ENCODE results near the gene RNF152.
"Not testable (repeated sequence)": the region's sequence is repeated elsewhere in the genome, so short reads cannot be mapped to it uniquely, and the experiment has no call there.

The RNF152 gene

GRCh38 chr18:61808286-61808685, 84.5 kb downstream of the RNF152 start:
- DNase-seq, result no peak

GRCh38 chr18:61803393-61803792, 89.4 kb downstream of the RNF152 start:
- no peak for DNase-seq

DNA sequence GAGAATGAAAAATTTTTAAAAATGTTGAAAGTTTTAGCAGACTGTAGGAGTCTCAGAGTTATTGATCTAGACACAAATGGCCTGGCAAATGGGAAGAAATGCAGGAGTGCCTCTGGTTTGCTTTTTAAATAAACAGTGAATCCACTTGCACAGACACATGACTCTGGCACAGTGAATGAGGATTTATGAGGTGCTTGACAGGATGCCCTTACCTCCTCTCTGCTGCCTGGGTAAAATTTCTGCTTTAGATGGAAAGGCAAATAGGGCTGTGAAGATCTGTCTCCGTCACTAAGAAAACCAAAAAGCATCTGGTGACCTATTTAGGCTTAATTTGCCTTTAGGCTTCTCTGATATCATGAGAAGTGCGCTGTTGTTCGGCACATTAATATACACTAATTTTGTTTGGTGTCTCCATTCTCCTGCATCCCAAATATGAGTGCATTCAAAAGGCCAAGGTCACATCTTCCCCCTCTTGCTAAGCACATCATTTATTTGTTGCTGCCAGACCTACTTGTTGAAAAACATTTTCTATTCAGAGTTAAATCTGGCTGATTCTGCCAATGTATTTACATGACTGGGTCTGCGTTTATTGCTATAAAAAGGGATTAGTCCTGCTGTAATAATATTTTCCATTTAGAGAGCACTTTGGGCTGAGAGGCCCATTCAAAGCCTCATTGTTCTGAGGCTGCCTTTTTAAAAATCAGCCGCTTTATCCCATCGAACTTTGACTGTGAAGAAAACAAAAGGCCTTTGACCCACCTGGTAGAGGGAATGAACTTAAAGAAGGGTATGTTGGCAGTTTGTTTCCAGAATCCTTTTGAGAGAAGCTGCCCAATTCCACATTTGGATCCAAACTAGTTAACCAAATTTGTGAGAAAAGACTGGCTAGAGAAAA, 94.9 kb downstream of the RNF152 start:
- no peak for DNase-seq

DNA sequence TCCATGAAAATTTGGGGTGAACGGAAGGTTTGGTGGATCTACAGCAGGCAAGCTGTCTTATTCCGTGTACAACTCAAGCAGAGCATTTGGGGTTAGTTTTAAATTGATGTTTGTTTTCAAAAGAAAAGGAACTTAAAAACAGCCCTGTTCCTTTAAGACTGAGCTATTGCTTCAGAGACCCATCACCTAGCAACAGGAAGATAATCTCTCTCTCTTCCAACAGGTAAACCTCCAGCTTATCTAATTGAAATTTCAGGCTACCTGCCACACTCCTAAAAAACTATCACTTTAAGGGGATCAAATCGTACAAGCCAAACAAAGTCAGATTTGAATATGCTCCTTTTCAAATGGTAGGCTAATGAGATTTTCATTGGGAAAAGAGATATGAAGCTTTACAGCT, 101.8 kb downstream of the RNF152 start:
- no peak for DNase-seq

DNA sequence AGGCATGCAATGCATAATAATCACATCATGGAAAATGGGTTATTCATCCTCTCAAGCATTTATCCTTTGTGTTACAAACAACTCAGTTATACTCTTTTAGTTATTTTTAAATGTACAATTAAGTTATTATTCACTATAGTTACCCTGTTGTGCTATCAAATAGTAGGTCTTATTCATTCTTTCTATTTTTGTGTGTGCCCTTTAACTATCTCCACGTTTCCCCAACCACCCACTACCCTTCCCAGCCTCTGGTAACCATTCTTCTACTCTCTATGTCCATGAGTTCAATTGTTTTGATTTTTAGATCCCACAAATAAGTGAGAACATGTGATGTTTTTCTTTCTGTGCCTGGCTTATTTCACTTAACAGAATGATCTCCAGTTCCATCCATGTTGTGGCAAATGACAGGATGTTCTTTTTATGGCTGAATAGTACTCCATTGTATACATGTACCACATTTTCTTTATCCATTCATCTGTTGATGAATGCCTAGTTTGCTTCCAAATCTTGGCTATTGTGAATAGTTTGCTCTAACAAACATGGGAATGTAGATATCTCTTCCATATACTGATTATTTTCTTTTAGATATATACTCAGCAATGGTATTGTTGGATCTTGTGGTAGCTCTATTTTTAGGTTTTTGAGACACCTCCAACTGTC, 105.7 kb downstream of the RNF152 start:
- not testable (repeated sequence) for DNase-seq

DNA sequence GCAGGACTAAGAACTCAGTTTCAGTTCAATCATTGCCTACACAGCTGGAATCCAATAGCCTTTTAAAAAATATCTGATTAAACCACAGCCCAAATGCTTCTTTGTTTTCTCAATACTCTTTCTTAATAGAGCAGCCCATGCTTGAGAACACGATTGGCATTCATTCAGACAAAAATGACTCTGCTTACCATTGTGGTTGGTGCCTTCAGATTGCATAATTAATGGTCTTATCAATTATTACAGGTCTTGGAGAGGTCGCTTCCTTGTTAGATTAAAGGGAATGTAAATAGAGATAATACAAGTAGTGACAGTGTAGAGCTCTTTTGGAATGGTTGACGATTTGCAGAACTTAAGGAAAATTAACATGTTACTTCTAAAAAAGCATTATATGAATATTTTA, 107.2 kb downstream of the RNF152 start:
- no peak for DNase-seq

- no peak for DNase-seq
Observed at GRCh38 chr18:61784834-61785233, 108.0 kb downstream of the RNF152 start.

- DNase-seq, result no peak
Observed at GRCh38 chr18:61782545-61782944, 110.3 kb downstream of the RNF152 start.

- DNase-seq, result not testable (repeated sequence)
Observed at GRCh38 chr18:61776201-61776600, 116.6 kb downstream of the RNF152 start.

DNA sequence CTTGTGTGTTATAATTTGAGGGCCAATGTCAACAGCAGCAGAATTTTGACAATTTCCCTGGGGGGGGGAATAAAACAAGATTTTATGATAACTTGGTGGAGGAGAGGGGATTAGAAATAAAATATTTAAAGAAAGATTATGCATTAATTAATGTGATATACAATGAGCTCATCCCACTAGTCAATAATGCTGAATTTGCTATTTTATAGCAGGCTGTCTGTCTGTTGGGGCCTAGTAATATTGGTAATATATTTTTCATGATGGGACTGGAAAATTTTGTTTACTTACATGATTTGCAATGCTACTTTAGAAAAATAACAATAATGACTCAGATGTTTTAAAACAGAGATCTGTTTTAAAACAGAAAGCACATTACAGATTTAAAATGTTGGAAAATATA, 118.0 kb downstream of the RNF152 start:
- DNase-seq, result no peak

- no peak for DNase-seq
Observed at GRCh38 chr18:61772293-61772848, 120.4 kb downstream of the RNF152 start.

DNA sequence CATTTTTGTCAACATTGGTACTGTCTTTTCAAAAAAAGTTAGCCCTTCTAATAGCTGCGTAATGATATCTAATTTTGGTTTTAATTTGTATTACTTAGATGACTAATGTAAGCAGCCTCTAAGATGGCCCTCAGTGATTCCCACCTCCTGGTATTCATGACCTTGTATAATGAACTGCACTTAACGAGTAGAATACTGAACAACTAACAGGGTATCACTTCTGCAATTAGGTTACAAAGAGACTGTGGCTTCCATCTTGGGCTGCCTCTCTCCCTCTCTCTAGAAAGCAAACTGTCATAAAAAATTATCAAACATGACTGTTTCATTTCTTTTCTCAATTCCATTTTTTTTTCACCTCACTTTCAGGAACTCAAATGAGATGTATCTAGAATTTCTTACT, 120.9 kb downstream of the RNF152 start:
- no peak for DNase-seq

DNA sequence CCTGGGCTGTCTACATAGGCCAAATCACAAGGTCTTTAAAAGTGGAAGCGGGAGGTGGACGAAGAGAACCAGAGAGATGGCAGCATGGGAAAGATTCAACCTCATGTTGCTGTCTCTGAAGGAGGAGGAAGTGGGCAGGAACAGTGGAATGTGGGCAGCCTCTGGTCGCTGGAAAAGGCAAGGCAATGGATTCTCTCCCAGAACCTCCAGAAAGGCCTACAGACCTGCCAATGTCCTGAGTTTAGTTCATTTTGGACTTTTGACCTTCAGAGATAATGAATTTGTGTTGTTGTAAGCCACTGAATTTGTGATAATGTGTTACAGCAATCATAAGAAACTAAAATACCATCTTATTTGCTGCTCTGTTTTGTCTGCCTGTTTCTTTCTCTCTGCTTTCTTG, 122.5 kb downstream of the RNF152 start:
- no peak for DNase-seq

DNA sequence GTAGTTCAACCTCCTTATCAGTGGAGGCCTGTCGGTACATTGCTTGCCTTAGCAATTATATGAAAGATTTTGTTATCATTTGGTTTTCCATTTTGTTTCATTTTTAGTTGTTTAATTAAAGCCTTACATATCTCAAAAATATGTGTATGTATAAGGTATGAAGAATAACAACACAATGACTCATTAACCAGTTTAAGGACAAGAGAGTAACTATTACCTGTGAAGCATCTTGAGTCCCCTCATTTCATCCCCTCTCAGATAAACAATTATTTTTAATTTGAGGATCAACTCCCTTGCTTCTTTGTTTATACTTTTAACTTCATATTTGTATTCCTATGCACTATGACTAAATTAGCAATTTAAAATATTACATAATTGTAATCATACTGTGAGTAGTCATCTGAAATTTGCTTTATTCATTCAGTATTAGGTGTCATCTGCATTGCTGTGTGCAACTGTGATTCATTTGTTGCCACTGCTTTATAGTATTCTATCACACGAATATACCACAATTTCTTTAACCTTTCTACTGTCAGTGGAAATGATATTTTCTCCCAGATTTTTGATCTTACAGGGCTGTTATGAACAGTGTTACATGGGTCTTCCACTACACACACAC, 126.4 kb downstream of the RNF152 start:
- DNase-seq, result no peak

DNA sequence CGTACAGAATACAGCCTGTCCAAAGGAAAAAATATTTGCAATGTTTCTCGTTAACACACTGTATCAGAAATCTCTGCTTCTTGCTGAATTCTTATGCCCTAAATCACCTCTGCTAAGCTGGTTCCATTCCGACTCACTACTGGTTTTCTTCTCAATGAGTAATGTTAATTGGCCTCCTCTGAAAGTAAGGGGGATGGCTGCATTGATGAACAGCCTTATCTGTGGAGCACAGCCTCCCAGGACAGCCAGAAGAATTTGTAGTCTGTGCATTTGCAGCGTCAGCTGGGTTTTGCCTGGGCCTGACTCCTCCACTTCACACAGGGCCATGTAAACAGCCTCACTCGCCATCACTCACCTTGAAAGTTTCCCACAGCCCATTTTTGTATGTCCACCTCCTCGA, 127.7 kb downstream of the RNF152 start:
- no peak for DNase-seq

GRCh38 chr18:61764381-61764780, 128.4 kb downstream of the RNF152 start:
- DNase-seq, result no peak

GRCh38 chr18:61761875-61762274, 130.9 kb downstream of the RNF152 start:
- no peak for DNase-seq

Measured in stimulated activated CD8-positive, alpha-beta memory T cell treated with anti-CD3 and anti-CD28 coated beads, Interleukin-4, amount 100 ng/mL, for 48 hours (primary cell).